ENCODE measurements around the gene SPEG.

SPEG gene

GRCh38 chr2:219443697-219444023, 9.0 kb downstream of the SPEG start:
- DNase-seq (ENCODE audit: low spot score) = no peak

DNA sequence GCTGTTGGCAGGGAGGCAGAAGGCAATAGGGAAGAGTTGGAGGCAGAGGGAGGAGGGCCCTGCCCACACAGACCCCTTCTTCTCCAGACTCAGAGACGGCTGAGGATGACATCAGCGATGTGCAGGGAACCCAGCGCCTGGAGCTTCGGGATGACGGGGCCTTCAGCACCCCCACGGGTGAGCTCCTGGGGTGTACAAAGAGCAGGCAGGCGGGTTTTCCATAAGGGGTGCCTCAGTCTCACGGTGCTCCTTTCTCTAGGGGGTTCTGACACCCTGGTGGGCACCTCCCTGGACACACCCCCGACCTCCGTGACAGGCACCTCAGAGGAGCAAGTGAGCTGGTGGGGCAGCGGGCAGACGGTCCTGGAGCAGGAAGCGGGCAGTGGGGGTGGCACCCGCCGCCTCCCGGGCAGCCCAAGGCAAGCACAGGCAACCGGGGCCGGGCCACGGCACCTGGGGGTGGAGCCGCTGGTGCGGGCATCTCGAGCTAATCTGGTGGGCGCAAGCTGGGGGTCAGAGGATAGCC, 10.0 kb downstream of the SPEG start:
- DNase-seq (ENCODE audit: low spot score) = no peak

- no peak for DNase-seq (ENCODE audit: low spot score)
Measured at GRCh38 chr2:219445220-219445640, 10.6 kb downstream of the SPEG start.

- DNase-seq (ENCODE audit: low spot score) = peak; percentile 70
Measured at GRCh38 chr2:219446101-219446504, 11.5 kb downstream of the SPEG start.

DNA sequence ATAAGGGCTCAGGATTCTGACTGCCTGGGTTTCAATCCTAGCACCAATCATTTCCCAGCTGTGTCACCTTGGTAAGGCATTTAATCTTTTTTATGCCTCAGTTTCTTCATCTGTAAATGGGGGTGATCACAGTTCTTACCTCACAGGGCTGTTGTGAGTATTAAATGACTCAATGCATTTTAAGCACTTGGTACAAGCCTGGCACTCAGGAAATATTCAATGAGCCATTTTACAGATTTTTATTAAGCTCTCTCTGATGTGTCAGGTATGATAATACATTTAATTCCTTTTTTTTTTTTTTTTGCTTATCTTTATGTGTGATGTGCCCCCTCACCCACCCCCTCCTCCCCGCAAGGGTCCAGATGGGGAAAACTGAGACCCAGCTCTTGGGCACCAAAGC, 12.0 kb downstream of the SPEG start:
- no peak for DNase-seq (ENCODE audit: low spot score)

- DNase-seq (ENCODE audit: low spot score) = no peak
Measured at GRCh38 chr2:219447242-219448098, 12.8 kb downstream of the SPEG start.

- DNase-seq (ENCODE audit: low spot score) = peak; percentile 71
Measured at GRCh38 chr2:219448099-219448775, 13.6 kb downstream of the SPEG start.

DNA sequence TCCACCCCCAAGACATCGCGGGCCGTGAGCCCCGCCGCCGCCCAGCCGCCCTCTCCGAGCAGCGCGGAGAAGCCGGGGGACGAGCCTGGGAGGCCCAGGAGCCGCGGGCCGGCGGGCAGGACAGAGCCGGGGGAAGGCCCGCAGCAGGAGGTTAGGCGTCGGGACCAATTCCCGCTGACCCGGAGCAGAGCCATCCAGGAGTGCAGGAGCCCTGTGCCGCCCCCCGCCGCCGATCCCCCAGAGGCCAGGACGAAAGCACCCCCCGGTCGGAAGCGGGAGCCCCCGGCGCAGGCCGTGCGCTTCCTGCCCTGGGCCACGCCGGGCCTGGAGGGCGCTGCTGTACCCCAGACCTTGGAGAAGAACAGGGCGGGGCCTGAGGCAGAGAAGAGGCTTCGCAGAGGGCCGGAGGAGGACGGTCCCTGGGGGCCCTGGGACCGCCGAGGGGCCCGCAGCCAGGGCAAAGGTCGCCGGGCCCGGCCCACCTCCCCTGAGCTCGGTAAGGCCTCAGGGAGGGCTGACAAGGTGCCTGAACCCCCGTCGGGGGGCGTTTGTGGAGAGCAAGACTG, 14.2 kb downstream of the SPEG start:
- DNase-seq (ENCODE audit: low spot score) = peak; percentile 89

DNA sequence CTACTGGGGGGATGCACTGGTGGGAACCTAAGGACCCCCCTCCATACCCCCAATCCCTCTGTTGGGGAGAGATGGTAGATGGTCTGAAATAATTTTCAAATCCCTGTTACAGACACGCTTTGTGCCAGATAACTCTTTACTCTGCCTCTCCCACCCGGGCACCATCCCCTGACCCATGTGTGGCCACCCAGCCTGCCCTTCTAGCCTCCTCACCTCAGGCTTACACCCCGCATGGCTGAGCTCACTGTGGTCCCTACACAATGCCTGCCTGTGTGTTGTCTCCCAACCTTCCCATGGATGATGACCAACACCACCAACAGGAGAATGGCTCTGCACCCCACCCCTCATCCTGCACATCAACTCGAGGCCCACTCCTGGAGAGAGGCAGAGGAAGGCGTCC, 15.0 kb downstream of the SPEG start:
- no peak for DNase-seq (ENCODE audit: low spot score)

DNA sequence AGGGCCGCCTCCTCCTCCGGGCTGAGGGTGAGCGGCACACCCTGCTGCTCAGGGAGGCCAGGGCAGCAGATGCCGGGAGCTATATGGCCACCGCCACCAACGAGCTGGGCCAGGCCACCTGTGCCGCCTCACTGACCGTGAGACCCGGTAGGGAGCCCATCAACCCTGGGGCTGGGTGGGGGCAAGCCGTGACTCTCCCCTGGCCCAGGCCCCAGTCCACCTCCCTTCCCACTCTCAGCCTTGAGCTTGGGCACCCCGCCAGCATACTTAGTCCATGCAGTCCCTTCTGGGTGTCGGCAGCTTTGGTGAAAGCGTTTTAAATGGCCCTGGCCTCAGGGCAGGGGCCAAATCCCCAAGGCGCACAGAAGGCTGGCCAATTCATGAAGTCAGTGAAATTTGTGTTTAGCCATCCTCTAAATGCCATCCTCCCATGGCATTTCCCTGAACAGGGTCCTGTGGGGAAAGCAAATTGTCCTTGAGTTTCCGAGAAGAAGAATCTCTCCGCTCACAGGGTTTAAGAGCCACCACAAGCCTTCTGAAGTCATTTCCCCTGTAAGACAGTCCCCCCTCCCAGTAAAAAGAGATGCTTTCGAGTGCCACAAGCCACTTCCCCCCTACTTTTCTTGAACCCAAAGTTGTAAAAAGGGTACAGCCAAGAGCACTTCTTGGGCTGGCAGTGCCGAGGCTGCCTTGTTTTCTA, 17.2 kb downstream of the SPEG start:
- no peak for DNase-seq (ENCODE audit: low spot score)

DNA sequence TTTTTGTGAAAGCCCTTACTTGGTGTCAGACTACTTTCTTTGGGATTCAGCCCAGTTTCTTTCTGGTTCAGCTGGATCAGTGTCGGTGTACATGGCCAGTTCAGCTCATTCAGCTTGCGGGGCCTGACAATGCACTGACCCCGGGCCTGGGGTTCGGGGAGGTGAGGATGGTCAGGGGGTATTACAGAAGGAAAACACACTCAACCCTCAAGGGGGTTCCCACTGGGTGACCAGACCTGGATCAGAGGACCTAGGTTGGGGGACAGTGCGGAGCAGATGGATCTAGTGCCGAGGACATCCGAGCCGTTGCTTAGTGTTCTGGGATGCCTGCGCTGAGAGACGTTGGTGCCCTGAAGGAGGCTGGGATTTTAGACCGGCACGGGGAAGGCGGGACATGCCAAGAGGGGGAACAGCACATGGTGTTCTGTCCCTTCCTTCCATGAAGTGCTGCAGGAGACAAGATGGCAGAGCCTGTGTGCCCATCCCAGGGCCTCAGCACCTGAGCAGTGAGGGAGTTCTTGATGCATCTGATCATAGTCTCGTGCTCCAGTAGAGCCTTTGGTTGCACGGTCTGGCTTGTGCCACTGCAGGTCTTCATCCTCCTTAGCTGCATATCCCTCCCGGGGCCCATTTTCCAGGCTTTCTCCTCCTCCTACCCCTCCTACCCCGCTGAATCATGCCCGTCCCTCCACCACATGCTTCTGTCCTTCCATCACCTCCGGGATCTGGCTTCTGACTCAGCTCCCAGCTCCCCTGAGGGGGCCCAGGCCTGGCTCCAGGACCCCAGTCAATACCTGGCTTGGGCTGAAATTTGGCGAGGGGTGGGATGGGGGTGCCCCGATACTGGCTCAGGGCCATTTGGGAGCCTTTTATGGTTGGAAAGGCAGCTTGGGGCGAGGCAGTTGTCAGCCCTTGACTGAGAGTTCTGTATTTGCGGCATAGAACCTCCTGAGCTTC, 18.0 kb downstream of the SPEG start:
- DNase-seq (ENCODE audit: low spot score) = no peak

DNA sequence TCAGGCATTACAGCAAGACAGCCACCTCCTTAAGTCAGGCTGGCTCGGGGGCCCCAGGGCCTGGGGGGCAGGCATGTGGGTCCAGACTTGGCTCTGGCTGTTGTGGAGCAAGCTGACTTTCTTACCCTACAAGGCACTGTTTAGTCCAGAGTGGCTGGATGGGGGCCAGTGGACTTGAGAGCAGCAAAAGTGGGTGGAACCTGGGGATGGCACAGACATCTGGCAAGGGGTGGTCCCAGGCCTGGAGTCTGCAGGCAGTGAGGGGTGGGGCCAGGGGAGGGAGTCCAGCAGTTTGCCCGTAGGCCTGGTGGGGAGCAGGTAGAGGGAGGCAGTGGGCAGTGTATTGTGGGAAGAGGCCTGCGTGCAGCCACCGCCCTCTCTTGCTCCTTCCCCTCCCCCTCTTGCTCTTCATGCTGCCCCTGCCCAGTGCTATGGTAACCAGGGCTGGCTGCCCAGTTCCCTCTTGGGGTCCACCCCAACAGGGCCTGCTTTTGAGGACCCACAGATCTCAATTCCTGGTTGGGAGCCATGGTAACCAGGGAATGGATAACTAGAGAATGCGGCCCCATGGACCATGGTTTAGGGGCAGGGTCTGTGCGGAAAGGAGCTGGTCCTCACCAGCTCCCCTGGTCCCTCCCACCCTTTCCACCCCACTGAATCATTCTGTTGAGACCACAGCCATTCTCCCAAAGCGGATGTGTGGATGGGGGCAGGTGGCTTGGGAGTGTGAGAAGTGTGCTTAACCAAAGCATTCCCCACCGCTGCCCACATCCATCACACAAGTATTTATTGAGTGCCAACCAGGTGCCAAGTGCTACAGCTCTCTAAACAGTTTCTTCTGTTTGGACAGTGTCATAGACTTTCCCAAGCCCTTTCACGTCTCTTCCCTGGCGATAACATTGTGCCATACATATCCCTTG, 19.3 kb downstream of the SPEG start:
- no peak for DNase-seq (ENCODE audit: low spot score)

DNA sequence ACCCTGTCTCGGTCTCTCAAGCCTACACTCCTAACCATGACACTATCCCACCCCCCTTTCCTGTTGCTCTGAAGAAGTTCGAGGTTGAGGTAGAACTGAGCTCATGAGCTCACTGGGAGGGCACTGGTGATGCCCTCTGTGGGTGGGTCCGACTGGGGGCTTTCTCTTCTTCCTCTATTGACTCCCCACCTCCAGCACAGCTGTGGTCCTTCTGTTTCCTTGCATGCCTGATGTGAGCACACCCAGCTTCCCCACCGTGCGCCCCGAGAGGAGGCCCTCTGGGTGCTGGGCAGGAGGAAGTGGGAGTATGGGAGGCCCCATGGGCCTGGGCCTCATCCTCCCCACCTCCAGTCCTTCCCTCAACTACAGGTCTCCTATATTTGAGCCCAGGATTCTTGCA, 20.9 kb downstream of the SPEG start:
- DNase-seq (ENCODE audit: low spot score) = no peak

GRCh38 chr2:219457784-219458369, 23.2 kb downstream of the SPEG start:
- peak; percentile 55 for DNase-seq (ENCODE audit: low spot score)

- no peak for DNase-seq (ENCODE audit: low spot score)
Measured at GRCh38 chr2:219458996-219459395, 24.4 kb downstream of the SPEG start.

GRCh38 chr2:219459460-219460311, 25.0 kb downstream of the SPEG start:
- peak; percentile 89 for DNase-seq (ENCODE audit: low spot score)

DNA sequence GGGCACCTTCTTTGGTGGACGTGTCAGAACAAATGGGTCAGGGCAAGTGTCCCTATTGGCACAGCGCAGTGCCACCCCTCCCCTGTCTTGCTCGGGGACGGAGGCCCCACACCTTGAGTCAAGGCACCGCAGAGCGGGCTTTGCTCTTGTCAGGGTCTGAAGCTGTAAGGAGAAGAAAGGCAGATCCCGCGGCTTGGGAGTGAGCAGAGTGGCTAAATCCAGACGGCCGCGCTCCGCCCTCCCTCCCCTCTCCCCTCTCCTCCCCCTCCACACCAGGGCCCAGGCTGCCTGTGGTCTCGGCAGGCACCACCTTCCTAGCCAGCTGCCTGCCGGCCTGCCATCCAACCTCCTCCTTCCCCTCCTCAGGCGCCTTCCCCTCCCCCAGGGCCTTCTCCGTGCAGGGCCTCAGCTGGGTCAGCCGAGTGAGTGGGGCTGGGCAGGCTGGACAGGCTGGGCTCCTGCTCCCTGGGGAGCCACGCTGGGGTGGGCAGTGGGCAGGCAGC, 25.8 kb downstream of the SPEG start:
- peak; percentile 87 for DNase-seq (ENCODE audit: low spot score)

DNA sequence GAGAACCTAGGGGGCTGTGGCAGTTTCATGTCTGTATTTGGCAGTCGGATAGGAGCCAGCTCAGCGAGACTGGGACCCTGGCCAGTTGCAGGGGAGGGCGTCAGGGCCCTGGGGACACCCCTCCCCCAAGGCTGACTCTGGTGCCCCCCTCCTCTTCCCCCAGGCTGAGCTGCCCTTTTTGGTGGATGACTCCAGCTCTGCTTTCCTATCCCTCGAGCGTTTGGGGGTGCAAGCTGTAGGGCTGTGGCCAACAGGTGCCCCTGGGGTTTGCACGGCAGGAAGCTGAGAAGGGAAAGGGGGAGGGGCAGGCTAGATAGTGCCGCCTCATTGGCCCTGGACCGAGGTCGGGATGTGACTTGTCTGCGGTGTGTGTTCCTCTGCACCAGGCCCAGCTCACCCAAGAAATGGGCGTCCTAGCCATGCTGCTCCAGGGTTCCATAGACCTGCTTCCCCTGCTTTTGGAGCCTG, 26.4 kb downstream of the SPEG start:
- no peak for DNase-seq (ENCODE audit: low spot score)
